K562 (cell line): ENCODE measurements around the gene TMEM217. TPM values are rescaled to one million over a fixed set of nuclear protein-coding genes. Genes with fewer than 3 reads are reported as not detected.
A peak's percentile ranks its signal among the peaks of the same experiment; 100 is the strongest.

Experiments
- CBFA2T2 ChIP-seq: fragments of 450-650 bp; conservative IDR thresholded peaks from 2 replicates; pipeline ENCODE4 v1.6.1; 2017; ENCODE audit warnings: mild to moderate bottlenecking
- ESRRB ChIP-seq: fragments of 250-450 bp; sonication (Bioruptor Pico); IDR thresholded peaks from 2 replicates; pipeline ENCODE4 v1.5.0; 2020; ENCODE audit warnings: mild to moderate bottlenecking, moderate library complexity, borderline replicate concordance
- FOXM1 ChIP-seq, 2 experiments: fragments of 450-650 bp in 1 of 2; sonication (generic) in 1 of 2; formaldehyde crosslinking in 1 of 2; IDR thresholded peaks; 2 replicates each; pipeline versions ENCODE4 v1.6.1 to v1.9.0; 2017 to 2022; ENCODE audit warnings: low read depth in 2 of 2, mild to moderate bottlenecking in 2 of 2, missing genetic modification reagents in 1 of 2, moderate library complexity in 1 of 2
- HMG20B ChIP-seq: fragments of 250-450 bp; sonication (Bioruptor Pico); IDR thresholded peaks from 2 replicates; pipeline ENCODE4 v1.5.0; 2021; ENCODE audit warnings: mild to moderate bottlenecking
- LARP7 ChIP-seq: fragments of 450-650 bp; IDR thresholded peaks from 2 replicates; pipeline ENCODE4 v1.6.1; 2016
- MBD2 ChIP-seq: sonication (generic); IDR thresholded peaks from 2 replicates; pipeline ENCODE4 v1.6.1; 2016; ENCODE audit warnings: low read depth, borderline replicate concordance
- MXI1 ChIP-seq: IDR thresholded peaks from 2 replicates; pipeline ENCODE4 v1.6.1; 2011; ENCODE audit warnings: low read depth, mild to moderate bottlenecking, improper control_type of control experiment, low read length
- NKRF ChIP-seq: fragments of 450-650 bp; IDR thresholded peaks from 2 replicates; pipeline ENCODE4 v1.6.1; 2016; ENCODE audit warnings: borderline replicate concordance
- PHB ChIP-seq: fragments of 250-450 bp; sonication (Bioruptor Pico); IDR thresholded peaks from 2 replicates; pipeline ENCODE4 v1.5.0; 2021
- POLR2B ChIP-seq: fragments of 450-650 bp; IDR thresholded peaks from 2 replicates; pipeline ENCODE4 v1.6.1; 2018; ENCODE audit warnings: low read depth; ENCODE audit not compliant: partially characterized antibody
- RCOR1 ChIP-seq, 2 experiments: IDR thresholded peaks; 2 replicates each; pipeline ENCODE4 v1.6.1; 2012; ENCODE audit warnings: low read depth in 2 of 2, low read length in 2 of 2, borderline replicate concordance in 1 of 2, improper control_type of control experiment in 1 of 2
- RREB1 ChIP-seq: fragments of 250-450 bp; sonication (Bioruptor Pico); IDR thresholded peaks from 2 replicates; pipeline ENCODE4 v1.4.0; 2020
- ZNF316 ChIP-seq: fragments of 450-650 bp; IDR thresholded peaks from 2 replicates; pipeline ENCODE4 v1.6.1; 2016
- ZNF436 ChIP-seq: fragments of 250-450, 450-650 bp; sonication (Bioruptor Pico); formaldehyde crosslinking; IDR thresholded peaks from 2 replicates; pipeline ENCODE4 v1.7.0; 2020; ENCODE audit warnings: mild to moderate bottlenecking
- polyA plus RNA-seq, 8 experiments: library from polyadenylated mRNA; depleted of rRNA in 4 of 8; stranded (reverse) in 5 of 8; unstranded in 3 of 8; fragments of >200 nt; fragmentation: Nextera tagmentation in 2 of 8; fragmentation: Illumina TruSeq in 1 of 8; extraction: Ambion mirVana in 2 of 8; extraction: Trizol in 1 of 8; gene quantifications; 2 replicates each; pipeline versions ENCODE4 v1.2.1 to v1.2.3, GENCODE V29; 2011 to 2014; ENCODE audit warnings: inconsistent platforms in 1 of 8, missing spikeins in 1 of 8
- total RNA-seq, 7 experiments: library from RNA; depleted of rRNA in 6 of 7; stranded (reverse); fragments of >200 nt in 6 of 7; fragmentation: Illumina TruSeq in 2 of 7; extraction: Trizol in 2 of 7; gene quantifications; 2 replicates each; pipeline versions ENCODE4 v1.2.1 to v1.2.3, GENCODE V29; 2011 to 2021; ENCODE audit warnings: low replicate concordance in 1 of 7

TMEM217 gene
- total and polyA plus RNA-seq, 9 of the 15 experiments (the other 6 are each of a cell fraction or from before 2014, with no cell fraction given) = 1.3 to 8.0 (median 1.9) TPM

DNA sequence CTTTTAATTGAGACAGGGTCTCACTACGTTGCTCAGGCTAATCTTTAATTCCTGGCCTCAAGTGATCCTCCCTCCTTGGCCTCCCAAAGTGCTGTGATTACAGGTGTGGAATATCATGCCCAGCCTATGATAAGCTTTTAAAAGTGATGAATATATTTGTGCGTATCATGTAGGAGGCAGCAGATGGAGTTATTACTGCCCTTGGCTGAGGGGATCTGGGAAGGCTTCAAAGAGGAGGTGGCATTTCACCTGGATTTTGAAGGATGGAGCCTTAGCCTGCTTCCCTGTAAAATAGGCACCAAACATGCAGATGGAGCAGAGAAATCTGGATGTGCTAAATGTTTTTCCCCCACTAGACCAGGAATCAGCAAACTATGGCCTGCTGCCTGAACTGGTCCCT lies 77.9 kb downstream of the TMEM217 start (continued):
- TF ChIP-seq MXI1 (no peak), FOXM1 (IDR thresholded peaks at IDR 0.05; ENCODE audit: low read depth) (no peak), FOXM1 (CRISPR knock-in tag; IDR thresholded peaks at IDR 0.05; ENCODE audit: low read depth) (no peak), PHB (CRISPR knock-in tag) (no peak), LARP7 (no peak), ZNF436 (CRISPR knock-in tag) (peak; percentile 70; the same call in 1 of the 2 replicates), HMG20B (CRISPR knock-in tag) (no peak), ZNF316 (no peak), RREB1 (CRISPR knock-in tag) (no peak), CBFA2T2 (no peak), RCOR1 (IDR thresholded peaks at IDR 0.05; ENCODE audit: borderline replicate concordance in 1 of 2, low read depth in 2 of 2, low read length in 2 of 2) (0 out of 4 replicates have a peak, but pooled peaks of 1 of the 2 experiments have one; percentile 30), NKRF (no peak), POLR2B (no peak), MBD2 (no peak), ESRRB (no peak)
